ENCODE measurements around the gene RBPJ.
A peak's percentile ranks its signal among the peaks of the same experiment; 100 is the strongest.

The RBPJ gene

DNA sequence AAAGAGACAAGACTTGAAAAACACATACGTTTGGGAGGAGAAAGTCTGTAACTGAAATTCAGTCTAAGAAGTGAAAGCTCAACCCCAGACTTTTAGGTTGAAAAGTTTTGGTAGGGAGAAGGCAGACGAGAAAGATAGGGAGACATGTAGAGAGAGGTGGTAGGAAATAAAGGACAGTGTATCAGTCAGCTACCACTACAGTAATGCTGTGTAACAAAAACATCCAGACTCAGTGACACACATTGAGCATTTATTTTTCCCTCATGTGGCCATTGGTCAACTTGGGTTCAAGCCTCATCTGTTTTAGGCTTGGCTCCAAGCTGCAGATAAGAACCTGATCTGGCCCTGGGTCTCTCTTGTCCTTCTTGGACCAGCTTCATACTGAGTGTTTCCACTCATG, 142.6 kb downstream of the RBPJ start:
- no peak for DNase-seq

DNA sequence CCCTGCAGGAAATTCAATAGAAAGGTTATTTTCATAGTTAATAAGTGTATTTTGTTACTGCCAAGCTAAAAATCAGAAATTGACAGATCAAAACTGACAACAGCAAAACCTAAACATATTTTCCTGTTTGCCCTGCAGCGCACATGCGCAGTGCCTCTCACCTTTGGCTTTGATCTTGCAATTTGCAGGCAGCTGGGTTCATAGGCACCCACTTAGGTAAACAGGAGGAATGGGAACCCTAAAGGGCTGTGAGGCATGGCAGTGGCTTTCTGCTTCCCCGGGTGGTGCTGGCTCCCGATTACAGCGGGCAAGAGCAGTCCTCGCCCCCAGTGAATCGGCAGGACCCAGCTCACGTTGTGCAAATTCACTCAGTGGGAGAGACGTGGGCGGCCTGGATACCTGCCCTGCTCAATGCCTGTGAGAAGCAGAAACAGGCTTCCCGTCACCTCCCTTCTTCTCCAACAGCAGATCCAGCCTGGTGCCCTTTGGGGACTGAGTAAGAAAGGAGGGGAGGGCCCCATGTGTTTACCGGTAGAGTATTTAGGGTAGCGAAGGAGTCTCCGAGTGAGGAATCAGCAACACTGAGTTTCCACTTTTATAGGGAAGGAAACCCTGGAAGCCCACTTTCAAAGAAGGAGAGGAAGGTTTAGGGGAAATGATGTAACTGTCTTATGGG, 143.7 kb downstream of the RBPJ start:
- DNase-seq: no peak

DNA sequence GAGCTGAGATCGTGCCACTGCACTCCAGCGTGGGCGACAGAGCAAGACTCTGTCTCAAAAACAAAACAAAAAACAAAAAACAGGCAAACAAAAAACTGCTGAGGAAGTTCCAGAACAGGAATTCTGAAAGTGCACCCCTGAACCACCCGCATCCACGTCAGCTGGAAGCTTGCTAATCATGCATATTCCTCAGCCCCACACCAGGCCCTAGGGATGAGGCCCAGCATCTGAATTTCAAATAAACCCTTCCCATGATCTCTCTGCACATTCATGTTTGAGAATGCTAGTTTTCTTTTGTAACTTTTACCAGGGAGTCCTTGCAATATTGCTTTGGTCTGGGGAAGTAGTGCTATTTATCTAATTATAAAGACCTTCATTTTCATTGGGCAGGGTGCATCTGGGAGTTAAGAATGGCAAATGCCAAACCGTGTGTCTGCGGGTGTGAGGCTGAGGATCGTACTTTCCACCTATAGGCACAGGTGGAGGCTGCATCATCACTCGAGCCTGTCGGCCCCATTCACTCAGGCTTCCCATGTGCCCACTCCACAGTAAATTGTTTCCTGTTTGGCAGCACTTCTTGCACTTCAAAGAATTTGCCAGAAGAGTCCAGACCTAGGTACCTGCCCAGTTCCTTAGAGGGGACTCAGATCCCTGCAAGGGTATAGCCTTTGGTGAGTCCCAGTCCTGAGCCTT, 145.9 kb downstream of the RBPJ start:
- DNase-seq: no peak

GRCh38 chr4:26467724-26468123, 146.9 kb downstream of the RBPJ start:
- no peak for DNase-seq

- no peak for DNase-seq
Measured at GRCh38 chr4:26468283-26468949, 147.6 kb downstream of the RBPJ start.

DNA sequence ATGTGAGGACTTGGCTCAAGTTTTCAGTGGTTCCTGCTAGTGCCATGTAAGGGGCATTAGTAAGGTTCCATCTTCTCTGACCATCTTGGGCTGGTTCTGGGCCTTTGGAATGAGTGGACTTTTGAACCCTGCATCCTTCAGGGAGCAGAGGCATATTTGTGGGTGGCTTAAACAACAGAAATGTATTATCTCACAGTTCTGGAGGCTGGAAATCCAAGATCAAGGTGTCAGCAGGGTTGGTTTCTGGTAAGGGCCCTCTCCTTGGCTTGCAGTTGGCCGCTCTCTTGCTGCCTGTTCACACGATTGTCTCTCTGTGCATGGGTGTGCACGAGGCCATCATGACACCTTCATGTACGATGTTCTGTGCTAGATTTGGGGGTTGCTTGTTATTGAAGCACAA, 148.2 kb downstream of the RBPJ start:
- DNase-seq: no peak

DNA sequence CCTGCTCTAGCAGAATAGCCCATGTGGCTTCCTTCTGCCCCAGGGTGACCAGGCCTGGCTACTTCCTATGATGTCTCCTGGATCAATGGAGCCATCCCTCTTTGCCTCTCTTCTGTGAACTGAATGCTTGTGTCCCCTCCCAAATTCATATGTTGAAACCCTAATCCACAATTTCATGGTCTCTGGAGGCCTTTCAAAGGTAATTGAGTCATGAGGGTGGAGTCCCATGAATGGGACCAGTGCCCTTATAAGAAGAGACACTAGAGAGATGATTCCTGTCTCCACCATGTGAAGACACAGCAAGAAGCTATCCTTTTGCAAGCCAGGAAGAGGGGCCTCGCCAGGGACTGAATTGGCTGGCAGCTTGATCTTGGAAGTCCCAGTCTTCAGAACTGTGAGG, 151.1 kb downstream of the RBPJ start:
- no peak for DNase-seq

GRCh38 chr4:26473893-26474292, 153.1 kb downstream of the RBPJ start:
- DNase-seq: no peak

GRCh38 chr4:26474551-26474950, 153.7 kb downstream of the RBPJ start:
- DNase-seq: no peak

DNA sequence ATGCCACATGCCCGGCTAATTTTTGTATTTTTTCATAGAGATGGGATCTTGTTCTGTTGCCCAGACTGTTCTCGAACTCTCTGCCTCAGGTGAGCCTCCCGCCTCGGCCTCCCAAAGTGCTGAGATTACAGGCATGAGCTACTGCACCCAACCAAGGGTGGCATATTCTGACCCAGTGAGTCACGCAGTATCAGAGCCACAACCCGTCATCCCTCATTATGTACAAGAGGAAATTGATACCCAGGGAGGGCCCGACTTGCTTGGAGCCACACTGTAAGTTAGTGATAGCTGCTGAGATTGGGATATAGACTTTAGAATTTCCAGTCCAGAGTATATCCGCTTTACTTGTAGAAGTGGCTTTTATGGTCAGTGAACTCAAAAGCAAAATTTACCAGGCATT, 154.9 kb downstream of the RBPJ start:
- DNase-seq: no peak

GRCh38 chr4:26476545-26476944, 155.7 kb downstream of the RBPJ start:
- DNase-seq: peak; percentile 47

DNA sequence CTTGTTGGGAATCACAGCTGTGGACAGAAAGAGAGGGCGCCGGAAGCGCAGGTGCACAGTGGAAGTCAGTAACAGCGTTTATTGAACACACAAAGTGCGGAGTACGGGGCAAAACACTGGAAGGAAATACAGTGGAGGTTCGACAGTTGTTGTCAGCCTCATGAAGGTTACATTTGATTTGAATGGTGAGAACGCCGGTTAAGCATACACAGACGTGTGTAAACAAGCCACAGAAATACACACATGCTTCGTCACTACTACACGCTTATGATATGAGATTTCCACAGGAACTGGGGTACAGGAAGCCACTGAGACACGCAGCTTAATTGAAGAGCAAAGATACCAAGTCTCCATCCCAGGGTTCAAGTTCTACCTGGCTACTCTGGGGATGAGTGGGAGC, 157.5 kb downstream of the RBPJ start:
- no peak for DNase-seq

DNA sequence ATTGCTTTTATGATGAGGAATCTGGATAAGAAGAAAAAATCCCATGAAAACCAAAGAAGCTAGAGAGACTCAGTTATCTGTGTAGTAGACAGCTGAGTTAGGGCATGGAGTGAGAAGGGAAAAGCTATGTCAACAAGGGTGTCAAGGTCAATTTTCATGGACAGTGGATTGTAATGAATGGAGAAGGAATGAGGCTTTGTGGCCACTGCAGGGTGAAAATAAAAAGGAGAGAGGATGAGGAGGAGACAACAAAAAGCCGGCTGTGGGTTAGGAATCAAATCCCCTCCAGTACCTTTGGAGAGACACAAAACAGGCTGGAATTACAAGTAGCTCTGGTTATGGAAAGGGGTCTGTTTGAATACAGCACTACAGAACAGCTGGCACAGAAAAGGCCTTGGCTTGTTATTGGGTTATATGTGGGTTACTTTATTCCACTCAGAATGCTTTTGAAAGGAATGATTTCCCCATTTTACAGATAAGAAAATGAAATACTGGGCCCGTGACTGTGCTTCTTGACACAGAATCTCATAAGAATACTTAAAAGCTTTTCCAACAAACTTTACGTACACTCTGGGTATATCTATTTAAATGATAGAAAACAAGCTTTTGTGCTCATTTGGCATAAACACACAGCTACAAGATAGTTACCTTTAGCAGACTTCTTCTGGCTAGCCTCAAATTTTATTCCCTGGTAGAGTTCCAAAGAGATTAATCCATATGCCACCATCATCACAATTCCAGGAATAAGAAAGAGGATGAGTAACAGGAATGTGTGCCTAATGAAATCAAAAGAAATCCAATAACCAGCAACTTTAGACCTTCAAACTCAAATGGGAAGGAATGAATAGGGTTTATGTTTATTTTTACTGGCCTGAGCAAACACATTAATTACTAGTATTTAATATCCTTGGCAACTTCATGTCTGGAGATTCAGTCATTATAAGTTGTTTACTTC, 162.0 kb downstream of the RBPJ start:
- no peak for DNase-seq

DNA sequence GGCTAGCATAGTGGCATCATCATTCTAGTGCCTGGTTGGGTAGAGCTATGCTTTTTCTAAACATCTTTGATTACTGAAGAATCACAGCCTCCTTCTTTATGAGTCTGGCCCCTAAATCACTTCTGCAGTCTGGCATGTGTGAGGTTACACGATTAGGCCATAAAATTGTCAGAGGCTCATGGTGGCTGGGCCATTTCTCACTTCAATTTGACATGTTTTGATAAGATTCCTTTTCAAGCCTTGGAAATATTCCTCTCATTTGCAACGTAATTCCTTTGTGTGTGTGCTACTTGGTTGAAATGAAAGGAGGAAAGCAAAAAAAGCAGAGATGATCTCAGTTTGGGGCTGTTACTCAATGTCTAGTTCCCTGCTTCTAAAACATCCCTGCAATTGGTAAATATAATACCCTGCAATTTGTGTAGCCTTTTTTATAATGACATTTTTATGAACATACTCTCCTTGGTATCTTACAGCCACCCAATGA, 163.3 kb downstream of the RBPJ start:
- DNase-seq: no peak

DNA sequence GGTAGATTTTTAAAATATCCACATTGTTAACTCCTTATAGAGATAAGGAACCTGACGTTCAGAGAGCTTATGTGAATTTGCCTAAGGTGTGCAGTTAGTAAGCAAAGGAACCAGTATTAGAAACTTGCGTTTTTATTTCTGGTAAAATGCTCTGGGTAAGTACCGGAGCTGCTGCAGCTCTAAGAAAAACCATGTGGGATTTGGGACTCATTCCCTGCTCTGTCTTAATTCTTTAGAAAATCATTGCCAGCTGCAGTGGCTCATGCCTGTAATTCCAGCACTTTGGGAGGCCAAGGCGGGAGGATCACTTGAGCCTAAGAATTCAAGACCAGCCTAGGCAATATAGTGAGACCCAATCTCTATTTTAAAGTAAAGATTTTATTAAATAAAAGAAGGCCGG, 163.7 kb downstream of the RBPJ start:
- DNase-seq: no peak

Data from NCI-H2171 (cell line).